Measurements from ENCODE around the gene TXN2.

The TXN2 gene

GRCh38 chr22:36475341-36475740 is 6.1 kb downstream of the TXN2 start:
- peaks cover 5% of the 10 kb centered on the region; the same call in 1 of the 2 replicates for H3K36me3 ChIP-seq (ENCODE audit: insufficient read depth)
- peaks cover 13% of the 10 kb centered on the region for H3K4me1 ChIP-seq (ENCODE audit: low read depth, poor library complexity, severe bottlenecking)
- no peaks in the 10 kb centered on the region; the same call in 1 of the 2 replicates for H3K79me2 ChIP-seq (ENCODE audit: insufficient read depth, low read depth)
- no peak overlapping the region for H3K9ac ChIP-seq
- H2AFZ ChIP-seq (ENCODE audit: low read depth): no peak overlapping the region
- no peak overlapping the region for H3K4me2 ChIP-seq
- no peak for TF ChIP-seq CTCF (conservative IDR thresholded peaks at IDR 0.05; ENCODE audit: low read depth, low read length)
- no peak overlapping the region for H3K27ac ChIP-seq
- H3K4me3 ChIP-seq (IDR thresholded peaks at IDR 0.05; ENCODE audit: insufficient read depth, low read depth, low read length): no peak overlapping the region
- no peaks in the 10 kb centered on the region for H4K20me1 ChIP-seq (ENCODE audit: insufficient read depth)
- no peaks in the 10 kb centered on the region for H3K27me3 ChIP-seq (ENCODE audit: insufficient read depth, low read depth)

GRCh38 chr22:36472689-36473088 is 8.8 kb downstream of the TXN2 start:
- peaks cover 29% of the 10 kb centered on the region for H3K4me1 ChIP-seq (ENCODE audit: low read depth, poor library complexity, severe bottlenecking)
- H2AFZ ChIP-seq (ENCODE audit: low read depth): no peak overlapping the region
- no peak overlapping the region for H3K27ac ChIP-seq
- no peaks in the 10 kb centered on the region for H4K20me1 ChIP-seq (ENCODE audit: insufficient read depth)
- no peaks in the 10 kb centered on the region for H3K79me2 ChIP-seq (ENCODE audit: insufficient read depth, low read depth)
- no peak for TF ChIP-seq CTCF (conservative IDR thresholded peaks at IDR 0.05; ENCODE audit: low read depth, low read length)
- H3K27me3 ChIP-seq (ENCODE audit: insufficient read depth, low read depth): no peaks in the 10 kb centered on the region
- H3K4me2 ChIP-seq: no peak overlapping the region
- H3K9ac ChIP-seq: no peak overlapping the region
- no peaks in the 10 kb centered on the region for H3K36me3 ChIP-seq (ENCODE audit: insufficient read depth)
- no peak overlapping the region for H3K4me3 ChIP-seq (IDR thresholded peaks at IDR 0.05; ENCODE audit: insufficient read depth, low read depth, low read length)

- Histone ChIP-seq H3K4me2 (no peak overlapping the region), H3K36me3 (ENCODE audit: insufficient read depth) (no peaks in the 10 kb centered on the region), H3K27ac (no peak overlapping the region), H3K4me3 (IDR thresholded peaks at IDR 0.05; ENCODE audit: insufficient read depth, low read depth, low read length) (no peak overlapping the region), H2AFZ (ENCODE audit: low read depth) (no peak overlapping the region), H3K9ac (no peak overlapping the region), H3K79me2 (ENCODE audit: insufficient read depth, low read depth) (no peaks in the 10 kb centered on the region), H4K20me1 (ENCODE audit: insufficient read depth) (no peaks in the 10 kb centered on the region), H3K27me3 (ENCODE audit: insufficient read depth, low read depth) (no peaks in the 10 kb centered on the region), H3K4me1 (ENCODE audit: low read depth, poor library complexity, severe bottlenecking) (peaks cover 42% of the 10 kb centered on the region)
- no peak for TF ChIP-seq CTCF (conservative IDR thresholded peaks at IDR 0.05; ENCODE audit: low read depth, low read length)
These were observed 10.1 kb downstream of the TXN2 start for GRCh38 chr22:36471341-36471821.

- no peak overlapping the region for H3K27ac ChIP-seq
- no peak overlapping the region for H3K9ac ChIP-seq
- no peak for TF ChIP-seq CTCF (conservative IDR thresholded peaks at IDR 0.05; ENCODE audit: low read depth, low read length)
- H4K20me1 ChIP-seq (ENCODE audit: insufficient read depth): no peaks in the 10 kb centered on the region
- H3K27me3 ChIP-seq (ENCODE audit: insufficient read depth, low read depth): no peaks in the 10 kb centered on the region
- no peak overlapping the region for H3K4me3 ChIP-seq (IDR thresholded peaks at IDR 0.05; ENCODE audit: insufficient read depth, low read depth, low read length)
- H2AFZ ChIP-seq (ENCODE audit: low read depth): no peak overlapping the region
- peaks cover 47% of the 10 kb centered on the region for H3K4me1 ChIP-seq (ENCODE audit: low read depth, poor library complexity, severe bottlenecking)
- H3K79me2 ChIP-seq (ENCODE audit: insufficient read depth, low read depth): no peaks in the 10 kb centered on the region
- no peak overlapping the region for H3K4me2 ChIP-seq
- H3K36me3 ChIP-seq (ENCODE audit: insufficient read depth): no peaks in the 10 kb centered on the region
These were observed 10.5 kb downstream of the TXN2 start for GRCh38 chr22:36470994-36471331.

Data from KMS-11 (cell line).